Ascending aorta (tissue), 2 donors: ENCODE data around the gene SNTG2. TPM values are rescaled to one million over a fixed set of nuclear protein-coding genes. Genes with fewer than 3 reads are reported as not detected.

Experiments
- DNase-seq, 2 donors: peaks; one replicate each; pipeline ENCODE4 v3.0.0-alpha.2; 2019; ENCODE audit warnings: low spot score in 2 of 2
- H3K27ac ChIP-seq, 2 donors: fragments of 200-600 bp; sonication (generic); one replicate each; pipeline ENCODE4 v1.5.1; 2016 to 2017; ENCODE audit warnings: mild to moderate bottlenecking in 1 of 2
- H3K27me3 ChIP-seq: fragments of 200-600 bp; sonication (generic); one replicate; pipeline ENCODE4 v1.5.1; 2017
- H3K36me3 ChIP-seq, 2 donors: fragments of 200-600 bp; sonication (generic); one replicate each; pipeline ENCODE4 v1.5.1; 2016
- H3K4me1 ChIP-seq, 2 donors: fragments of 200-600 bp; sonication (generic); one replicate each; pipeline ENCODE4 v1.5.1; 2016 to 2017; ENCODE audit warnings: mild to moderate bottlenecking in 1 of 2
- H3K4me3 ChIP-seq, 2 donors: fragments of 200-600 bp; sonication (generic); one replicate each; pipeline ENCODE4 v1.5.1; 2016 to 2017; ENCODE audit warnings: mild to moderate bottlenecking in 1 of 2
- H3K9me3 ChIP-seq, 2 donors: fragments of 200-600 bp; sonication (generic); one replicate each; pipeline ENCODE4 v1.5.1; 2016
- intact Hi-C: fragments of 100-400 bp; cut with DNase I; formaldehyde crosslinking; loops from one replicate; pipeline ENCODE4 v1.15.1; 2023
- total RNA-seq: library from RNA; depleted of rRNA; stranded (reverse); fragments of >200 nt; gene quantifications from one replicate; pipeline ENCODE4 v1.1.0, GENCODE V29; 2016
- TF ChIP-seq, protein P1 (sequence below), 3 experiments: fragments of 200-600 bp in 2 of 3; fragments of 450-650 bp in 1 of 3; sonication (generic) in 2 of 3; IDR thresholded peaks; one replicate each; pipeline ENCODE4 v1.5.1; 2016 to 2019; ENCODE audit warnings: antibody characterized with exemption in 3 of 3, mild to moderate bottlenecking in 1 of 3, moderate library complexity in 1 of 3

SNTG2 gene
- total RNA-seq, 1 donor from 2014 or later: 9.9 TPM

DNA sequence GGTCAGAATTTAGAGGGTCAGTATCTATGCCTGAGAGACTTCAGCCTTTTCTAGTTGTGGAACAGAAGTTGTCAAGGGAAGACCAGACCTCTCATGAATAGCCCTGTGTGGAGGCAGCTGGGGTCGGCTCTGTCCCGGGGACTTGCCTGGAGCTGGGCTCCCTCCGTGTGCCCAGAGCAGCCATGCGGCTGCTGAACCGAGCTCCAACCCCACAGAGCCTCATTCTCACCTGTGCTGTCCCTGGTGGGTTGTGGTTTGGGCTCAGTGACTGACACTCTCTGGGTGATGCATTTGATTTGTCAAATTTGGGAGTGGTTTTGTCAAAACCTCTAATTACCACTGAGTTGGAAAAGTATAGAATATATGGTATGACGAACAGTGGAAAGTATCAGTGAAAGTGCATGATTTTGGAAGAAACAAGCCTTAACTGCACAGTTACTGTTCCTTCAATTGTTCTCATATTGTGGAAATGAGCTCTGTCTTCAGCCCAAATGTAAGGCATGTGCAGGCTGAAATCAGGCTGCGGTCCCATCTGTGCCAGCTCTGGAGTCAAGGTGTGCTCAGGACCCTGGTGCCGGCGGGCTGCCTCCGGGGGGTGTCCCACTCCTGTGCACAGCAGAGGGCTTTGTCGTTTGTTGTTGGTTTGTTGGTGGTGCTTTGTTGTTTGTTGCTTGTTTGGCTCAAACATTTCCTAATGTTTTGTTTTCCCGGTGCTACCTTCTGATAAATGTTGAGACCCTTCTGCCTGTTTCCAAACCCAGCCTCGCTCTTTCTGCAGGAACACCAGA lies 200.3 kb downstream of the SNTG2 start:
- Histone ChIP-seq H3K4me3 (no peak overlapping the region), H3K27me3 (no peaks in the 10 kb centered on the region), H3K36me3 (no peaks in the 10 kb centered on the region), H3K9me3 (no peaks in the 10 kb centered on the region), H3K4me1 (no peaks in the 10 kb centered on the region), H3K27ac (no peak overlapping the region)
- intact Hi-C loops: no loop called here
- TF ChIP-seq, protein P1, sequence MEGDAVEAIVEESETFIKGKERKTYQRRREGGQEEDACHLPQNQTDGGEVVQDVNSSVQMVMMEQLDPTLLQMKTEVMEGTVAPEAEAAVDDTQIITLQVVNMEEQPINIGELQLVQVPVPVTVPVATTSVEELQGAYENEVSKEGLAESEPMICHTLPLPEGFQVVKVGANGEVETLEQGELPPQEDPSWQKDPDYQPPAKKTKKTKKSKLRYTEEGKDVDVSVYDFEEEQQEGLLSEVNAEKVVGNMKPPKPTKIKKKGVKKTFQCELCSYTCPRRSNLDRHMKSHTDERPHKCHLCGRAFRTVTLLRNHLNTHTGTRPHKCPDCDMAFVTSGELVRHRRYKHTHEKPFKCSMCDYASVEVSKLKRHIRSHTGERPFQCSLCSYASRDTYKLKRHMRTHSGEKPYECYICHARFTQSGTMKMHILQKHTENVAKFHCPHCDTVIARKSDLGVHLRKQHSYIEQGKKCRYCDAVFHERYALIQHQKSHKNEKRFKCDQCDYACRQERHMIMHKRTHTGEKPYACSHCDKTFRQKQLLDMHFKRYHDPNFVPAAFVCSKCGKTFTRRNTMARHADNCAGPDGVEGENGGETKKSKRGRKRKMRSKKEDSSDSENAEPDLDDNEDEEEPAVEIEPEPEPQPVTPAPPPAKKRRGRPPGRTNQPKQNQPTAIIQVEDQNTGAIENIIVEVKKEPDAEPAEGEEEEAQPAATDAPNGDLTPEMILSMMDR (IDR thresholded peaks at IDR 0.05): no peak
- DNase-seq: no peak

DNA sequence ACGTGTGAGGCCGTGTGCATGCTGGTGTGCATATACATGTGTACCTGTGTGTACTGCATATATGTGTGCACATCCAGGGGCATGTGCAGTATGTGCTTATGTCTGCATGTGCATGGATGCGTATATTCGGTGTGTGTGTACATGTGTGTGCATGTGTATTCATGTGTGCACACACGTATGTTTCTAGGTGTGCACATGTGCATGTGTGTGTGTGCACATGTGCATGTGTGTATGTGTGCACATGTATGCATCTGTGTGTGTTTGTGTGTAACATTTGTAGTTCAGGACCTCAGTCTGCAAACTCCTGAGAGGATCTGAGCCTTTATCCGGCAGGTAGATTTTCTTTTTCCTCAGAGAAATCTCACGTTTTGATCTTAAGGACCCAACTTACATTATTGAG lies 201.7 kb downstream of the SNTG2 start:
- no peaks in the 10 kb centered on the region for H3K27me3 ChIP-seq
- DNase-seq: no peak
- no peak overlapping the region for H3K4me3 ChIP-seq
- no peaks in the 10 kb centered on the region for H3K4me1 ChIP-seq
- intact Hi-C loops: no loop called here
- H3K9me3 ChIP-seq: no peaks in the 10 kb centered on the region
- no peak overlapping the region for H3K27ac ChIP-seq
- TF ChIP-seq, protein P1 (IDR thresholded peaks at IDR 0.05): no peak
- no peaks in the 10 kb centered on the region for H3K36me3 ChIP-seq

DNA sequence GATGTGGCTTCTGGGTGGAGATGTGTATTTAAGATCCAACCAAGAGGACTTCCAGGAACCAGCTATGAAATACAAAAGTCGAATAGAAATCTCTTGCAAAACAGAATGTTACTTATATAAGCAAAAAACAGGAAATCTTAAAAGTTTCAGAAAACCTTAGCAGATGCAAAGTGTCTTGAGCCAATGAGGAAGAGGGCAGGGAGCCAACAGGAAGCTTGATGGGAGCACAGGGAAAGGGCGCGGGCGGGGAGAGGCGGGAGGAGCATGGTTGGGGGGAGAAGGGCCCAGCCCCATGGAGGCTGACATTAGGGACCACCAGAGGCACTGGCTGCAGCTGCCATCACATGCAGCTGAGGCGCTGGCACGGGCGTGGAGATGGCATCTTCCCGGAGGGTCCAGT lies 203.3 kb downstream of the SNTG2 start:
- no peaks in the 10 kb centered on the region for H3K9me3 ChIP-seq
- TF ChIP-seq, protein P1 (IDR thresholded peaks at IDR 0.05): no peak
- H3K36me3 ChIP-seq: no peaks in the 10 kb centered on the region
- intact Hi-C loops: no loop called here
- H3K4me1 ChIP-seq: no peaks in the 10 kb centered on the region
- H3K4me3 ChIP-seq: no peak overlapping the region
- H3K27me3 ChIP-seq: no peaks in the 10 kb centered on the region
- DNase-seq: no peak
- H3K27ac ChIP-seq: no peak overlapping the region

DNA sequence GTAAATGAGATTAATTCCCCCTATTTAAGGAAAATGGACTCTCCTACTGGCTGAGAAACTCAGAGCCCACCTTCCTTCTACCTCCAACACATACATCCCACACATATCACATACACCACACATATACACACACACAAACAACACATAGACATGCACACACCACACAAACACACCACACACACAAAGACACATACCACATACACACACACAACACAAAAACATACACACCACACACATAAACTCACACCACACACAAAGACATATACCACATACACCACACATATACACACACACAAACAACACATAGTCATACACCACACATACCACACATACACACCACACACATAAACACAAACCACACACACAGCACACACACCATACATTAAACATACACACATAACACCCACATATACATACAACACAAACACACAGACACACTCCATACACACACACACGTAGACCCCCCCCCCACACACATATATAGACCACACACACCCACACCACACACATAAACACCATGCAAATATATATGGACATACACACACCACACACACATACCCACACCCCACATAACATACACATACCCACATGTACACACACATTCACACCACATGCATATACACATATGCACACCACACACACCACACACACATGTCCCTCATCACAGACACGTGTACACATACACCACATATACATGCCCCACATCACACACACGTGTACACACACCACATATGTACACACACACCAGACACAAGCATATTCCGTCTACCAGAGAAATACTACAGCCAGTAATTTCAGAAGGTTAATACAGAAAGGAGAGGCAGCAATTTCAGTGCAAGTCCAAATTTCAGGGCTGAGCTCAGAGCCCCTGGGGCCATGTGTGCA lies 204.3 kb downstream of the SNTG2 start:
- H3K27ac ChIP-seq: no peak overlapping the region
- TF ChIP-seq, protein P1 (IDR thresholded peaks at IDR 0.05): no peak
- H3K4me3 ChIP-seq: no peak overlapping the region
- no peaks in the 10 kb centered on the region for H3K4me1 ChIP-seq
- intact Hi-C loops: no loop called here
- no peaks in the 10 kb centered on the region for H3K9me3 ChIP-seq
- H3K36me3 ChIP-seq: no peaks in the 10 kb centered on the region
- DNase-seq: peak in 1 of 2 donors; percentile 33
- no peaks in the 10 kb centered on the region for H3K27me3 ChIP-seq

DNA sequence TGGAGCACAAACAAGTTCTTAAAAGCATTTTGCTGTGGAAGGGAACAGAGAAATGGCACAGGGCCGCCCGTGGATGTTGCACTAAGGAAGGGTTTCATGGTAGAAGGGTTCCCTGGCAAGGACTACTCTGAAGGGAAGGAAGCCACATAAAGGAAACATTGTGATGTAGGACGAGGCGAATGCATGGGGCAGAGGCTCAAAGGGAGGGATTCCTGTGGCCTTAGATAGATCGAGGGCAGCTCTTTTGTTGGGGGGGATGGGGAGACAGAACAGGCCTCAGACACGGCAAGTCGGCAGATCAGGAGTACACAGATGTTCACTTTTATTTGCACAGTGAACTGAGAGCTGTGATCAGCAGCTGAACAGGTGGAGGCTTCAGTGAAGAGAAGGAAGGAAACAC lies 205.4 kb downstream of the SNTG2 start:
- TF ChIP-seq, protein P1 (IDR thresholded peaks at IDR 0.05): no peak
- Histone ChIP-seq H3K27ac (no peak overlapping the region), H3K4me1 (no peaks in the 10 kb centered on the region), H3K27me3 (no peaks in the 10 kb centered on the region), H3K9me3 (no peaks in the 10 kb centered on the region), H3K4me3 (no peak overlapping the region), H3K36me3 (no peaks in the 10 kb centered on the region)
- DNase-seq: no peak
- intact Hi-C loops: no loop called here
